K562 (cell line): ENCODE measurements around the gene SSH3. TPM values are rescaled to one million over a fixed set of nuclear protein-coding genes. Genes with fewer than 3 reads are reported as not detected.
A peak's percentile ranks its signal among the peaks of the same experiment; 100 is the strongest.

Experiments
- BHLHE40 ChIP-seq: IDR thresholded peaks from 2 replicates; pipeline ENCODE4 v1.6.1; 2011; ENCODE audit warnings: low read length, improper control_type of control experiment
- BRD4 ChIP-seq: fragments of 200-600 bp; sonication (generic); IDR thresholded peaks from 2 replicates; pipeline ENCODE4 v1.6.1; 2017; ENCODE audit warnings: inconsistent platforms
- CREM ChIP-seq: IDR thresholded peaks from 2 replicates; pipeline ENCODE4 v1.6.1; 2014; ENCODE audit warnings: antibody characterized with exemption, low read depth
- E2F3 ChIP-seq: fragments of 250-450 bp; sonication (Bioruptor Pico); IDR thresholded peaks from 2 replicates; pipeline ENCODE4 v1.4.0; 2020; ENCODE audit warnings: mild to moderate bottlenecking
- FUS ChIP-seq: fragments of 200-400 bp; formaldehyde crosslinking; optimal IDR thresholded peaks from 2 replicates; pipeline ENCODE3; 2017; ENCODE audit warnings: low read depth, low read length
- GATAD2B ChIP-seq: fragments of 450-650 bp; IDR thresholded peaks from 2 replicates; pipeline ENCODE4 v1.6.1; 2017; ENCODE audit warnings: mild to moderate bottlenecking, borderline replicate concordance
- KDM1A ChIP-seq, 2 experiments: fragments of 450-650 bp; IDR thresholded peaks; 2 replicates each; pipeline ENCODE4 v1.6.1; 2016; ENCODE audit warnings: mild to moderate bottlenecking in 2 of 2
- NCOA1 ChIP-seq: fragments of 450-650 bp; IDR thresholded peaks from 2 replicates; pipeline ENCODE4 v1.6.1; 2016; ENCODE audit warnings: low read depth
- NR2C2 ChIP-seq, 2 experiments: fragments of 200-800 bp in 1 of 2; sonication (Bioruptor generic) in 1 of 2; sonication (generic) in 1 of 2; formaldehyde crosslinking in 1 of 2; IDR thresholded peaks; 2 replicates each; pipeline versions ENCODE4 v1.6.1 to v1.8.0; 2016 to 2022; ENCODE audit warnings: mild to moderate bottlenecking in 1 of 2, missing compliant biosample characterization in 1 of 2, missing genetic modification characterization in 1 of 2, missing genetic modification reagents in 1 of 2
- PREB ChIP-seq: sonication (generic); formaldehyde crosslinking; IDR thresholded peaks from 2 replicates; pipeline ENCODE4 v1.8.1; 2023; ENCODE audit warnings: mild to moderate bottlenecking, missing genetic modification reagents
- PRPF4 ChIP-seq: fragments of 200-400 bp; formaldehyde crosslinking; IDR thresholded peaks from one replicate; pipeline ENCODE4 v1.6.1; 2017; ENCODE audit warnings: low read length, low read depth, mild to moderate bottlenecking; ENCODE audit not compliant: insufficient read depth, poor library complexity, severe bottlenecking
- PURB ChIP-seq: sonication (generic); formaldehyde crosslinking; IDR thresholded peaks from 2 replicates; pipeline ENCODE4 v1.9.0; 2021; ENCODE audit warnings: low read depth, mild to moderate bottlenecking, missing genetic modification reagents
- RNF219 ChIP-seq: fragments of 250-450 bp; sonication (Bioruptor Pico); IDR thresholded peaks from 2 replicates; pipeline ENCODE4 v1.5.0; 2022; ENCODE audit warnings: mild to moderate bottlenecking
- SAFB2 ChIP-seq: fragments of 200-400 bp; formaldehyde crosslinking; IDR thresholded peaks from 2 replicates; pipeline ENCODE4 v1.6.1; 2018; ENCODE audit warnings: borderline replicate concordance, low read length, low read depth, moderate library complexity; ENCODE audit not compliant: severe bottlenecking
- TAF7 ChIP-seq: fragments of 450-650 bp; IDR thresholded peaks from 2 replicates; pipeline ENCODE4 v1.6.1; 2016; ENCODE audit warnings: missing genetic modification characterization, missing compliant biosample characterization
- TAF9B ChIP-seq: fragments of 450-650 bp; IDR thresholded peaks from 2 replicates; pipeline ENCODE4 v1.6.1; 2018; ENCODE audit warnings: mild to moderate bottlenecking; ENCODE audit not compliant: partially characterized antibody
- ZNF449 ChIP-seq: fragments of 250-450 bp; sonication (Bioruptor Pico); IDR thresholded peaks from 2 replicates; pipeline ENCODE4 v1.8.0; 2022; ENCODE audit warnings: moderate library complexity, mild to moderate bottlenecking, inconsistent platforms
- polyA plus RNA-seq, 8 experiments: library from polyadenylated mRNA; depleted of rRNA in 4 of 8; stranded (reverse) in 5 of 8; unstranded in 3 of 8; fragments of >200 nt; fragmentation: Nextera tagmentation in 2 of 8; fragmentation: Illumina TruSeq in 1 of 8; extraction: Ambion mirVana in 2 of 8; extraction: Trizol in 1 of 8; gene quantifications; 2 replicates each; pipeline versions ENCODE4 v1.2.1 to v1.2.3, GENCODE V29; 2011 to 2014; ENCODE audit warnings: inconsistent platforms in 1 of 8, missing spikeins in 1 of 8
- total RNA-seq, 7 experiments: library from RNA; depleted of rRNA in 6 of 7; stranded (reverse); fragments of >200 nt in 6 of 7; fragmentation: Illumina TruSeq in 2 of 7; extraction: Trizol in 2 of 7; gene quantifications; 2 replicates each; pipeline versions ENCODE4 v1.2.1 to v1.2.3, GENCODE V29; 2011 to 2021; ENCODE audit warnings: low replicate concordance in 1 of 7
- TF ChIP-seq, protein P1 (sequence below): fragments of 250-450 bp; sonication (Bioruptor Pico); IDR thresholded peaks from 2 replicates; pipeline ENCODE4 v1.5.0; 2020; ENCODE audit warnings: mild to moderate bottlenecking
- TF ChIP-seq, protein P2 (sequence below): fragments of 450-650 bp; IDR thresholded peaks from 2 replicates; pipeline ENCODE4 v1.6.1; 2016; ENCODE audit warnings: borderline replicate concordance

The SSH3 gene
- total and polyA plus RNA-seq, 9 of the 15 experiments (the other 6 are each of a cell fraction or from before 2014, with no cell fraction given), result 0.07 to 1.0 (median 0.24) TPM; not detected in 3

DNA sequence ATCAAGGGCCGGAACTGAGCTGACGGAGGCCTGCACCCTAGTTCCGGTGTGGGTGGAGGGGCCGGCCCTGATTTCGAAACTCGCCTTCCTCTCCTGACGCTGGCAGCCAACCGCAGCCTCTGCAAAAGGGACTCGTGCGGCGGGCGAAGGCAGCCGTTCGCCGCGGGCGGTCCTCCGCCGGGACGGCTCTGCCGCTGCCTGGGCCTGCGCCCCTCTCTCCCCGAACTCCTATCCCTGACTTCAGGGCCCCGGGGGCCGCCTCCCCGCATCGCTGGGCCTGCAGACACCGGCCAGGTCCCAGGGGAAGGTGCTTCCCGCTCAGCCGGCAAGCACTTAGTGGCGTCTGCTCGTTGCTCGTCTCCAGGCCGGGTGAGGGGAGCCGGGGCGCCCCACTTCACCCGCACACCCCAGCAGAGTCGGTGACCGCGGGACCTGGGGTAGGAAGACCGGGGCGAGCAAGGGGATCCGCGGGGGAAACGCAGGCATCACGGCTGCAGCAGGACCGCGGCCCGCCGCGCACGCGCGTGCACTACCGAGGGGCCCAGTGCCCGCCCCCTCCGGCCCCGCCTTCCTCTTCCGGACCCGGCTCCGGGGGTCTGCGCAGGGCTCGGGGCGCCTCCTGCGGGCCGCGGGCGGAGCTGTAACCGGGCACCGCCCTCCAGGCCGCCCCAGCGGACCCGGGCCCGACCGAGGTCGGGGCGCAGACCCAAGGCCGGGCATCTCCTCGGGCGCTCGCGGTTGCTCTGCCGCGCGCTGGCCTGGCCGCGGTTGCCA, 14.7 kb upstream of the SSH3 start (continued):
- TF ChIP-seq CREM, result peak; percentile 82
- peak in 1 of 2 experiments; percentile 57; a peak in 1 of 4 replicates for TF ChIP-seq KDM1A (IDR thresholded peaks at IDR 0.05)
- peak; percentile 65; the same call in 1 of the 2 replicates for TF ChIP-seq E2F3
- no peak for TF ChIP-seq RNF219 (CRISPR knock-in tag)
- TF ChIP-seq PREB (CRISPR knock-in tag), result no peak
- peak; percentile 58; the same call in 1 of the 2 replicates for TF ChIP-seq NCOA1
- no peak for TF ChIP-seq SAFB2
- TF ChIP-seq FUS, result peak; percentile 23
- TF ChIP-seq BRD4, result peak; percentile 84; the same call in 1 of the 2 replicates
- 0 out of 2 replicates have a peak, but pooled peaks have one; percentile 44 for TF ChIP-seq TAF7
- TF ChIP-seq, protein P1, sequence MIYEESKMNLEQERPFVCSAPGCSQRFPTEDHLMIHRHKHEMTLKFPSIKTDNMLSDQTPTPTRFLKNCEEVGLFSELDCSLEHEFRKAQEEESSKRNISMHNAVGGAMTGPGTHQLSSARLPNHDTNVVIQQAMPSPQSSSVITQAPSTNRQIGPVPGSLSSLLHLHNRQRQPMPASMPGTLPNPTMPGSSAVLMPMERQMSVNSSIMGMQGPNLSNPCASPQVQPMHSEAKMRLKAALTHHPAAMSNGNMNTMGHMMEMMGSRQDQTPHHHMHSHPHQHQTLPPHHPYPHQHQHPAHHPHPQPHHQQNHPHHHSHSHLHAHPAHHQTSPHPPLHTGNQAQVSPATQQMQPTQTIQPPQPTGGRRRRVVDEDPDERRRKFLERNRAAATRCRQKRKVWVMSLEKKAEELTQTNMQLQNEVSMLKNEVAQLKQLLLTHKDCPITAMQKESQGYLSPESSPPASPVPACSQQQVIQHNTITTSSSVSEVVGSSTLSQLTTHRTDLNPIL (CRISPR knock-in tag), result peak; percentile 38; the same call in 1 of the 2 replicates
- TF ChIP-seq, protein P2, sequence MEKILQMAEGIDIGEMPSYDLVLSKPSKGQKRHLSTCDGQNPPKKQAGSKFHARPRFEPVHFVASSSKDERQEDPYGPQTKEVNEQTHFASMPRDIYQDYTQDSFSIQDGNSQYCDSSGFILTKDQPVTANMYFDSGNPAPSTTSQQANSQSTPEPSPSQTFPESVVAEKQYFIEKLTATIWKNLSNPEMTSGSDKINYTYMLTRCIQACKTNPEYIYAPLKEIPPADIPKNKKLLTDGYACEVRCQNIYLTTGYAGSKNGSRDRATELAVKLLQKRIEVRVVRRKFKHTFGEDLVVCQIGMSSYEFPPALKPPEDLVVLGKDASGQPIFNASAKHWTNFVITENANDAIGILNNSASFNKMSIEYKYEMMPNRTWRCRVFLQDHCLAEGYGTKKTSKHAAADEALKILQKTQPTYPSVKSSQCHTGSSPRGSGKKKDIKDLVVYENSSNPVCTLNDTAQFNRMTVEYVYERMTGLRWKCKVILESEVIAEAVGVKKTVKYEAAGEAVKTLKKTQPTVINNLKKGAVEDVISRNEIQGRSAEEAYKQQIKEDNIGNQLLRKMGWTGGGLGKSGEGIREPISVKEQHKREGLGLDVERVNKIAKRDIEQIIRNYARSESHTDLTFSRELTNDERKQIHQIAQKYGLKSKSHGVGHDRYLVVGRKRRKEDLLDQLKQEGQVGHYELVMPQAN, result peak; percentile 54
- TF ChIP-seq ZNF449 (CRISPR knock-in tag), result no peak
- TF ChIP-seq GATAD2B, result peak; percentile 96
- TF ChIP-seq PRPF4, result no peak
- TF ChIP-seq PURB, result no peak
- TF ChIP-seq NR2C2 (CRISPR knock-in tag; IDR thresholded peaks at IDR 0.05), result peak; percentile 61; the same call in 1 of the 2 replicates
- peak; percentile 42; the same call in 1 of the 2 replicates for TF ChIP-seq NR2C2 (tag; IDR thresholded peaks at IDR 0.05)
- TF ChIP-seq BHLHE40, result peak; percentile 76
- peak; percentile 47 for TF ChIP-seq TAF9B
